HG03521 (cell line): ENCODE results near the gene OPCML.

Experiments
- ATAC-seq: cut with Tn5 transposase; IDR thresholded peaks from one replicate; pipeline ENCODE4 v1.9.1; 2021; ENCODE audit warnings: mild to moderate bottlenecking, moderate library complexity; ENCODE audit not compliant: unreplicated experiment

OPCML gene

GRCh38 chr11:133048270-133048669, 484.0 kb downstream of the OPCML start:
- no peak for ATAC-seq

- no peak for ATAC-seq
Measured at GRCh38 chr11:133047771-133048115, 484.6 kb downstream of the OPCML start.

- ATAC-seq = no peak
Measured at GRCh38 chr11:133047036-133047770, 485.1 kb downstream of the OPCML start.

- ATAC-seq = no peak
Measured at GRCh38 chr11:133046252-133046651, 486.0 kb downstream of the OPCML start.

GRCh38 chr11:133041928-133042882, 490.1 kb downstream of the OPCML start:
- no peak for ATAC-seq

GRCh38 chr11:133041181-133041580, 491.1 kb downstream of the OPCML start:
- ATAC-seq = no peak

- no peak for ATAC-seq
Measured at GRCh38 chr11:133040289-133040900, 491.9 kb downstream of the OPCML start.

- no peak for ATAC-seq
Measured at GRCh38 chr11:133038850-133039249, 493.5 kb downstream of the OPCML start.

- ATAC-seq = no peak
Measured at GRCh38 chr11:133034929-133035328, 497.4 kb downstream of the OPCML start.

GRCh38 chr11:133029107-133029506, 503.2 kb downstream of the OPCML start:
- no peak for ATAC-seq

GRCh38 chr11:133026952-133027351, 505.3 kb downstream of the OPCML start:
- no peak for ATAC-seq

- ATAC-seq = no peak
Measured at GRCh38 chr11:133024301-133024700, 508.0 kb downstream of the OPCML start.

GRCh38 chr11:133023232-133023631, 509.1 kb downstream of the OPCML start:
- no peak for ATAC-seq

- ATAC-seq = no peak
Measured at GRCh38 chr11:133021553-133021952, 510.7 kb downstream of the OPCML start.

GRCh38 chr11:133020372-133020714, 512.0 kb downstream of the OPCML start:
- ATAC-seq = no peak

GRCh38 chr11:133019545-133020371, 512.5 kb downstream of the OPCML start:
- no peak for ATAC-seq

- no peak for ATAC-seq
Measured at GRCh38 chr11:133015457-133015856, 516.8 kb downstream of the OPCML start.

GRCh38 chr11:133014337-133014736, 518.0 kb downstream of the OPCML start:
- no peak for ATAC-seq

GRCh38 chr11:133012803-133013202, 519.5 kb downstream of the OPCML start:
- no peak for ATAC-seq

- no peak for ATAC-seq
Measured at GRCh38 chr11:133011604-133012003, 520.7 kb downstream of the OPCML start.
